Large intestine (tissue), 3 donors: ENCODE data around the gene COL5A3. TPM values are rescaled to one million over a fixed set of nuclear protein-coding genes. Genes with fewer than 3 reads are reported as not detected.

ENCODE experiments used
- DNase-seq, 2 donors: peaks; one replicate each; pipeline versions ENCODE4 v3.0.0 to v3.0.0-alpha.2; 2013
- H3K27ac ChIP-seq: one replicate; pipeline ENCODE4 v1.5.1; 2013; ENCODE audit warnings: low read length
- H3K27me3 ChIP-seq: 2 replicates; pipeline ENCODE4 v1.6.1; 2013; ENCODE audit warnings: low read length; ENCODE audit not compliant: control insufficient read depth, insufficient read depth
- H3K36me3 ChIP-seq: 2 replicates; pipeline ENCODE4 v1.6.1; 2013; ENCODE audit warnings: low read length; ENCODE audit not compliant: control insufficient read depth, insufficient read depth
- H3K4me1 ChIP-seq: one replicate; pipeline ENCODE4 v1.6.1; 2013; ENCODE audit warnings: low read length; ENCODE audit not compliant: control insufficient read depth, insufficient read depth
- H3K4me3 ChIP-seq: one replicate; pipeline ENCODE4 v1.5.1; 2013; ENCODE audit warnings: low read length
- H3K9me3 ChIP-seq: one replicate; pipeline ENCODE4 v1.6.1; 2013; ENCODE audit warnings: mild to moderate bottlenecking, low read depth, low read length, moderate library complexity; ENCODE audit not compliant: control insufficient read depth
- WGBS: methylation state at CpG from one replicate; pipeline ENCODE4 v1.1.5; 2013; ENCODE audit warnings: low lambda C conversion rate; ENCODE audit not compliant: insufficient coverage; 5-methylcytosine and 5-hydroxymethylcytosine counted together
- polyA plus RNA-seq: library from polyadenylated mRNA; unstranded; fragments of 120-200 nt; gene quantifications from one replicate; pipeline ENCODE4 v1.2.1, GENCODE V29; 2013

The COL5A3 gene
- polyA plus RNA-seq, 1 donor, result 5.6 TPM

DNA sequence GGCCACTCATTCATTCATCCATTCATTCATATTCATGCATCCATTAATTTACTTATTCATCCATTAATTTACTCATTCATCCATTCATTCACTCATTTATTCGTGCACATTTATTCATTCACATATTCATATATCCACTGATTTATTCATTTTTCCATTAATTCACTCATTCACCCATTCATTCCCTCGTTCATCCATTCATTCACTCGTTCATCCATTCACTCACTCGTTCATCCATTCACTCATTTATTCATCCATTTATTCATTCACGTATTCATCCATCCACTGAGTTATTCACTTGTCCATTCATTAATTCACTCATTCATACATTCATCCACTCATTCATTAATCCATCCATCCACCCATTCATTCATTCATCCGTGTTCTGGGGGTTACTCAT is 38.2 kb downstream of the COL5A3 start:
- DNase-seq, result no peak
- Histone ChIP-seq H3K27ac (no peak overlapping the region), H3K27me3 (peaks cover 3% of the 10 kb centered on the region), H3K4me3 (no peak overlapping the region), H3K36me3 (no peaks in the 10 kb centered on the region), H3K4me1 (no peaks in the 10 kb centered on the region), H3K9me3 (peaks cover 4% of the 10 kb centered on the region)
- 94% methylated on average over 5 of the region's 6 CpGs for WGBS

DNA sequence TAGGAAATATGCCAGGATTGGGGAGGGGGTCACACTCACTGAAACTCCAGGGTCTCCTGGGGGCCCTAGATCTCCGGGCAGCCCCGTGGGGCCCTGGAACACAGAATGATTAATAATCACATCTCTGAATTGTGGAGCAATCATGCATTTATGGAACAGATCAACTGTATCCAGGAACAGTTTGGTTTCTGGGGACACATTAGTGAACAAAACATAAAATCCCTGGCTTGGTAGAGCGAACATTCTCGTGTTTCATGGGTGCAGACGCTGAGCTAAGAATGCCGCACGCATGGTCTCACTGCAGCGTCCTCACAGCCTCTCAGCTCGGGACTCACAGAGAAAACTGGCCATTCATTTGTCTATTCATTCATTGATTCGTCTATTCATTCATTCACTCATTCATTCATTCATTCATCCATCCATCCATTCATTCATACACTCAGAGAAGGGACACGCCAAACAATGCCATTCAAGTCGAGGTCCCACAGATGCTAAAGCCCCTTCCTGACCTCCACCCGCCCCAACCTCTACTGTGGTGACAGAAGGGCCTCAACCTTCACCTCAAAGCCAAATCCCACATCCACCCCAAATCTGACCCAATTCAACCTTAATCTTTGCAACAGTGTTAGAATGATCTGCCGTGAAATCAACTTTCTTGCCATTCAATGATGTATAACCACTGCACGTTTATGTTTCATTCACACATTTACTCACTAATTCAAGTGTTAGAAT is 39.0 kb downstream of the COL5A3 start:
- H3K9me3 ChIP-seq, result peaks cover 4% of the 10 kb centered on the region
- no peaks in the 10 kb centered on the region for H3K36me3 ChIP-seq
- no peak overlapping the region for H3K27ac ChIP-seq
- no peaks in the 10 kb centered on the region for H3K4me1 ChIP-seq
- H3K4me3 ChIP-seq, result no peak overlapping the region
- 84% methylated on average over 7 of the region's 15 CpGs for WGBS
- no peak for DNase-seq
- H3K27me3 ChIP-seq, result peaks cover 10% of the 10 kb centered on the region

DNA sequence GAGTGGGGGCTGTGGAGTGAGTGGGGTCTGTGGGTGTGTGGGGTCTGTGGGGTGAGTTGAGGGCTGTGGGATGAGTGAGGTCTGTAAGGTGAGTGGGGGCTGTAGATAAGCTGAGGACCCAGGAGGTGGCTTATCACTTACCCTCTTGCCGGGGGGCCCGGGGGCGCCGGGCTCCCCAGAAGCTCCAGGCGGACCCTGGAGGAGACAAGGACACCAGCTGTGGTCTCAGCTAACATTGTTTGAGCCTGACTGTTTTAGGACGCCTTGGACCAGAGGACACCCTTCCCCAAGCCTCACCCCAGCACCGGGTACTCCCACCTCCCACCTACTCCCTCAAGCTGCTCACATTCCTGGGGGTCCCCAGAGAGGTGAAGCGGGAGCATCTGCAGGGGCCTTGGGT is 39.8 kb downstream of the COL5A3 start:
- no CpG with 5 or more reads among the region's 8 CpGs for WGBS
- no peak for DNase-seq
- peaks cover 19% of the 10 kb centered on the region for H3K27me3 ChIP-seq
- no peak overlapping the region for H3K4me3 ChIP-seq
- H3K27ac ChIP-seq, result no peak overlapping the region
- peaks cover 4% of the 10 kb centered on the region for H3K9me3 ChIP-seq
- no peaks in the 10 kb centered on the region for H3K4me1 ChIP-seq
- no peaks in the 10 kb centered on the region for H3K36me3 ChIP-seq

DNA sequence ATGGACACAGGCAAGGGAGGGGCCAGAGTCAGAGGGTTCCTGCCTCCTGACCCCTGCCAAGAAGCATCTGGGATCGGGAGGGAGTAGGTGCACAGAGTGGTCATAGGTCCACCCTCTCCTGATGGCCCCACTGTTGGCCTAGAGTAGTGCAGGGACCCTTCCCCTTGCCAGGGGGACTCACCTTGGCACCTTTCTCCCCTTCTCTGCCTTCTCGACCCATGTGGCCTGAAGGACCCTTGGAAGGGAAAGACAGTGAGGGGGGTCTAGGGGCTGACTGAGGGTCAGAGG is 40.7 kb downstream of the COL5A3 start:
- WGBS, result no CpG with 5 or more reads among the region's 2 CpGs
- Histone ChIP-seq H3K36me3 (no peaks in the 10 kb centered on the region), H3K27me3 (peaks cover 19% of the 10 kb centered on the region), H3K9me3 (peaks cover 4% of the 10 kb centered on the region), H3K4me3 (no peak overlapping the region), H3K4me1 (no peaks in the 10 kb centered on the region), H3K27ac (no peak overlapping the region)
- DNase-seq, result no peak

DNA sequence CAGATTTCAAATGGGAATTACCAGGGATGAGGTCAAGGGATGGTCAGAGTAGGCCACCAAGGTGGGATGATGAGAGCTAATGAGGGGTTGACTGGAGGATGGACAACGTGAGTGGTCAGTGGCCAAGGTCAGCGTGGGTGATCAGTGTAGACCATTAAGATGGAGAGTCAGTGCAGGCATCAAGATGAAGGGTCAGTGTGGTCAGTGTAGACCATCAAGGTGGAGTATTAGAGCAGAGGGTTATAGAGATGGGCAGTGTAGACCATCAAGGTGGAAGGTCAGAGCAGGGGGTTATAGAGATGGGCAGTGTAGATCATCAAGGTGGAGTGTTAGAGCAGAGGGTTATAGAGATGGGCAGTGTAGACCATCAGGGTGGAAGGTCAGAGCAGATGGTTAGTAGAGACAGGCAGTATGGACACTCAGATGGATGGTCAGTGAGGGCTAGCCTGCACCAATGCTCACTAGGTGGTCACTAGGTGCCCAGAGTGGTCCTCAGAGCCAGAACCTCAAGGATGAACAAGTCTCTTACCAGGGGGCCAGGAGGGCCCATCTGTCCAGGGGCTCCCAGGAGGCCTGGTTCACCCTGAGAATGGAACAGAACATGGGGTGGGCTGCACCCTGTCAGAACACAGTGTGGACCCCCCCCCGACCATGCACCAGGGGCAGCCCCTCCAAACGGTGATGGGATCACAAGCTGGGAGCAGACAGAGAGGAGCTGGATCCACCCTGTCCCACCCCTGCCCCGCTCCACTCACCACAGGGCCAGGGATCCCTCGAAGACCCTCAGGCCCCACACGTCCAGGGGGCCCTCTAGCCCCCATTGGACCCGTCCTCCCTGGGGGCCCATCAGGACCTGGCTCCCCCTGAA is 41.2 kb downstream of the COL5A3 start:
- no CpG with 5 or more reads among the region's 8 CpGs for WGBS
- Histone ChIP-seq H3K36me3 (no peaks in the 10 kb centered on the region), H3K27ac (no peak overlapping the region), H3K27me3 (peaks cover 19% of the 10 kb centered on the region), H3K4me3 (no peak overlapping the region), H3K4me1 (no peaks in the 10 kb centered on the region), H3K9me3 (peaks cover under 1% of the 10 kb centered on the region)
- DNase-seq, result no peak

DNA sequence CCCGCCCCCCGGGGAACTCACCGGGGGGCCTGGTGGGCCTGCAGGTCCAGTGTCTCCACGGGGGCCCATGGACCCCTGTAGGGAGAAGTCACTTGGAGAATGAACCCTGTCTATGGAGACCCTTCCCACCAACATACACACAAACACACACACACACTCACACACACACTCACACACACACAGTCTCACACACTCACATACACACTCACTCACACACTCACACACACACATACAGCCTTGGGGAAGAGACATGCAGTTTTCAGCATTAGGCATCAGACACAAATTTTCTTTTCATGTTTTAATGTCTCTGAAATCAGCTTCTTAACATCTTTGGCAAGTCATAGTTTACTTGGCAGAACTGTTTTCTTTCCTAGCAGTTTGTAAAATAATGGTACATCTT is 43.0 kb downstream of the COL5A3 start:
- no peak overlapping the region for H3K27ac ChIP-seq
- peaks cover 19% of the 10 kb centered on the region for H3K27me3 ChIP-seq
- no peaks in the 10 kb centered on the region for H3K36me3 ChIP-seq
- no CpG with 5 or more reads among the region's 4 CpGs for WGBS
- no peak overlapping the region for H3K4me3 ChIP-seq
- DNase-seq, result no peak
- no peaks in the 10 kb centered on the region for H3K9me3 ChIP-seq
- no peaks in the 10 kb centered on the region for H3K4me1 ChIP-seq

DNA sequence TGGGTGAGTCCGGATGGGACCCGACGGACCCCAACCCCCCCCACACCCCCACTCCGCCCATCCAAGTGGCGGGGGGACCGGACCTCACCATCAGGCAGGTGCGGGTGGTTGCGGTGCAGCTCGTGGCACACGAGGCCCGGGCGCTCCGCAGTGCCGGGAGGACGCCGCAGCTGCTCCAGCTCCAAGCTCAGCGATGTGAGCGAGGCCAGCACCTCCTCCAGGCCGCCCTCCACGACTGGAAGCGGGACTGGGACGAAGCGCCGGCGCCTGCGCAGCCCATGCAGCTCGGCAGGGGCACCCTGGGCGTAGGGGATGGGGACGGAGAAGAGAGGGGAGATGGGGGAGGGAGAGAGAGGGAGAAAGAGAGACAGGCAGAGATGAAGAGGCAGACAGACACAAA is 43.9 kb downstream of the COL5A3 start:
- peaks cover 19% of the 10 kb centered on the region for H3K27me3 ChIP-seq
- WGBS, result 33% methylated on average over 1 of the region's 29 CpGs

DNA sequence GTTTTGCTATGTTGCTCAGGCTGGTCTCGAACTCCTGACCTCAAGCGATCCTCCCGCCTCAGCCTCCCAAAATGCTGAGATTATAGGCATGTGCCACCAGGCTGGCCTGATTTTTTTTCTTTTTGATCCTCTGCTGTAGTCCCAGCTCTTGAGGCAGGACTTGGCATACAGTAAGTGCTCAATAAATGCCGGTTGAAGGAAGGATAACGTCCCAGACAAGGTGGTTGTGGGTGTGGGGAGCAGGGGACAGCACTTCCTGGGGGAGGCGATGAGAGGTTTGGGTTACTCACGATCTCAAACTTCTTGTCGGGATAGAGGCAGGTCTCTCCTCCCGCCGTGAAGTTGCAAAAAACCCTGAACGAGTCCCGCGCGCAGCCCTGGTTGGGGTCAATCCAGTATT is 44.3 kb downstream of the COL5A3 start:
- H3K4me3 ChIP-seq, result no peak overlapping the region
- no CpG with 5 or more reads among the region's 14 CpGs for WGBS
- no peak overlapping the region for H3K27ac ChIP-seq
- H3K27me3 ChIP-seq, result peaks cover 19% of the 10 kb centered on the region
- DNase-seq, result no peak
- H3K4me1 ChIP-seq, result no peaks in the 10 kb centered on the region
- H3K9me3 ChIP-seq, result no peaks in the 10 kb centered on the region
- no peaks in the 10 kb centered on the region for H3K36me3 ChIP-seq

More for the DNA sequence above, 43.9 kb downstream of the COL5A3 start:
- no peaks in the 10 kb centered on the region for H3K36me3 ChIP-seq
- DNase-seq, result no peak
- no peaks in the 10 kb centered on the region for H3K4me1 ChIP-seq
- H3K4me3 ChIP-seq, result no peak overlapping the region
- no peak overlapping the region for H3K27ac ChIP-seq
- H3K9me3 ChIP-seq, result no peaks in the 10 kb centered on the region

DNA sequence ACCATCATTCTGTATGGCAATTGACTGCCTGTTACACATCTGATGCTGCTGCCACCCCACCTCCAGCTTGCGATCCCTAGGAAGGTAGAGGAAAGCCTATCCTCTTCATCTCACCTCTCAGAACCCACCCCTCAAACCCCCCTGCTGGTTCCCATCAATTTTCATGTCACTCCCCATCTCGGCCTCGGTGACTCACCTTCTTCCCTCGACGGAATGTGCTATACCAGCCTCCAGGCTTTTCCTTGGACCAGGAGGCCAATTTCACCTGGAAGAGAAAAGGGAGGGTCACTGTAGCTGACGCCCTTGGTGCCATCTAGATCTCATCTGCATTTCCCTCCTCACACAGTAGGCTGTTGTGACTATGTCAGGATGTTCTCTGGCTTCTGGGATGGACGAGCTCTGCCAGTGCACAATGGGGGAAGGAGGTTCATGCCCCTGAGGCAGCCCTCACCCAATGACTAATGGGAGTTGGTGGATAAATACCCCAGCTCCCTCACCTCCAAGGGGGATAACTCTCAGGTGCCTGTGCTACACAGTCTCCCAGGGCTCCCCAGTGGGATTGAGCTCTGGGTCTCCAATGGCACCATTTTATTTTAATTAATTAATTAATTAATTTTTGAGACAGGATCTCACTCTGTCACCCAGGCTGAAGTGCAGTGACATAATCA is 47.5 kb downstream of the COL5A3 start:
- Histone ChIP-seq H3K27ac (no peak overlapping the region), H3K9me3 (no peaks in the 10 kb centered on the region), H3K27me3 (peaks cover 19% of the 10 kb centered on the region), H3K36me3 (no peaks in the 10 kb centered on the region), H3K4me1 (no peaks in the 10 kb centered on the region), H3K4me3 (no peak overlapping the region)
- WGBS, result no CpG with 5 or more reads among the region's 7 CpGs
- DNase-seq, result no peak

DNA sequence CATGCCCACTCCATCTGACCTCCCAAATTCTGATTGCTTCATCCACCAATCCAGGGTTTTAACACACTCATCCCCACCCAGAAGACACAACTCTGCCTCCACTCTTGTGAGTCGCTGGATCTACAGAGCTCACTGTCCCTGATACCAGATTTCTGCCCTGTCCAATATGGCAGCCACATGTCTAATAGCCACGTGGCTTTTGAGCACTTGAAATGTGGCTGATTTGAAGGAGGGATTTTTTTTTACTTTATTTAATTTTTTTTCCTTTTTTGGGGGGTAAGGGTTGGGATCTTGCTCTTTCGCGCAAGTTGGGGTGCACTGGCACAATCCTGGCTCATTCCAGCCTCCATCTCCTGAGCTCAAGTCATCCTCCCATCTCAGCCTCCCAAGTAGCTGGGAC is 49.2 kb downstream of the COL5A3 start:
- no peak overlapping the region for H3K27ac ChIP-seq
- 100% methylated on average over 2 of the region's 4 CpGs for WGBS
- DNase-seq, result no peak
- H3K27me3 ChIP-seq, result peaks cover 7% of the 10 kb centered on the region
- H3K9me3 ChIP-seq, result no peaks in the 10 kb centered on the region
- H3K4me3 ChIP-seq, result no peak overlapping the region
- no peaks in the 10 kb centered on the region for H3K36me3 ChIP-seq
- no peaks in the 10 kb centered on the region for H3K4me1 ChIP-seq
